NT2/D1 (cell line): Measurements from ENCODE around the gene GAST.

Experiments
- SUZ12 ChIP-seq: IDR thresholded peaks from 2 replicates; pipeline ENCODE4 v1.6.1; 2011; ENCODE audit not compliant: insufficient read length, insufficient read depth; ENCODE audit errors: extremely low read depth
- YY1 ChIP-seq: IDR thresholded peaks from 2 replicates; pipeline ENCODE4 v1.6.1; 2011; ENCODE audit not compliant: insufficient read length, insufficient read depth

GRCh38 chr17:41717408-41718286 is 5.5 kb downstream of the GAST start:
- TF ChIP-seq SUZ12 (no peak), YY1 (no peak)
